ENCODE data around the gene CCL27. TPM values are rescaled to one million over a fixed set of nuclear protein-coding genes. Genes with fewer than 3 reads are reported as not detected.
A peak's percentile ranks its signal among the peaks of the same experiment; 100 is the strongest.

The CCL27 gene
- total RNA-seq, 2 donors from 2014 or later, result not detected

DNA sequence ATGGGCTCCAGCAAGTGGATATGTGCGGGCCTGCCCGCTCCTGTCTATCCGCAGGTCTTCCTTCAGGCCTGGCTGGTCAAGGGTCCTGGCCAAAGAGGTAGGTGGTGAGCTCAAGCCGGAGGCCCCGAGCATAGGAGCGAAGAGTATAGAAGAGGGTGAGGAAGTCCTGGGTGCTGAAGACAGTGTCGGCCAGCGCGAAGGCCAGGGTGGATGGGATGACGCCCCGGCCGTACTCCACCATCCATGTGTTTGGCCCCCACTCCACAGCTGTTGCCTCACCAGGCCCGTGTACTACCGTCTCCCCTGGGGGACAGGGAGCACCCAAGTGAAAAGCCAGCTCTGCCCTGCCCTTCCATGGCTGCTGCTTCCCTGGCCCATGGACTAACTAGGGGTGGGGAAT is 26.9 kb downstream of the CCL27 start:
- peak overlapping the region; percentile 71 for H3K4me3 Mint-ChIP-seq
- peaks cover 3 to 4% of the 10 kb centered on the region in 2 donors for H3K27me3 Mint-ChIP-seq
- H3K27ac Mint-ChIP-seq, result no peak overlapping the region
- no peak for ATAC-seq
- H3K9me3 Mint-ChIP-seq, result no peaks in the 10 kb centered on the region
- no peak for DNase-seq (ENCODE audit: low spot score)
- H3K36me3 Mint-ChIP-seq, result no peaks in the 10 kb centered on the region
- peaks cover 18 to 30% of the 10 kb centered on the region in 2 donors for H3K4me1 Mint-ChIP-seq (ENCODE audit: low read depth in 2 of 2)

DNA sequence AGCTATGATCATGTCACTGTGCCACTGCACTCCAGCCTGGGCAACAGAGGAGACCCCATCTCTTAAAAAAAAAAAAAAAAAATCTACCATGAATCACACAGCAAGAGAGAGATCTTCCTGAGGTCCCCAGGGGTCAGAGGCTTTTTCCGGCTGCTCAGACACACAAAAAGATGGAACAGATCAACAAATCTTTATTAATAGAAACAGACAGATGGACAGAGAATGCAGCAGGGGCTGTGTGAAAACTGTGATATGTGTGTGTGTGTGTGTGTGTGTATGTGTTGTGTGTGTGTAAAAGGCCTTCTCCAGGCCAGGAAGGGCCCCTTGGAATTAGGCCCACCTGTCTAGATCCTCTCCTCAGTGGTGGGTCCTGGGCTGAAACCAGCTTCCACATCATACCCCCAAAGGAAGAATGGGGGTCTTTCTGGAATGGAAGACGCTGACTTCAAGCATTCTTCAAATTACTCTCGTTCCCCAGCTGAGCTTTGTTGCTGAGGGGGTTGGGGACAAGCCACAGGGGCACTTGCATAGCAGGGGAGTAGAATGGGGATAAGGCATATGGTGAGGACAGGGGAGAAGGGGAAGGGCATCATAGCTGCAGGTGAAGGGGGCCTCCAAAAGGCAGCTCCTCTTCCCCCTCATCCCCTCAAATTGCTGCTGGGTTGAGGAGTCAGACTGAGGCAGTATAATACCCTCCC is 27.8 kb downstream of the CCL27 start:
- Mint-ChIP-seq H3K4me3 (no peak overlapping the region), H3K4me1 (ENCODE audit: low read depth in 2 of 2) (peaks cover 23 to 30% of the 10 kb centered on the region in 2 donors), H3K9me3 (no peaks in the 10 kb centered on the region), H3K27ac (no peak overlapping the region), H3K27me3 (peaks cover 10 to 12% of the 10 kb centered on the region in 2 donors), H3K36me3 (no peaks in the 10 kb centered on the region)
- no peak for ATAC-seq
- no peak for DNase-seq (ENCODE audit: low spot score)

DNA sequence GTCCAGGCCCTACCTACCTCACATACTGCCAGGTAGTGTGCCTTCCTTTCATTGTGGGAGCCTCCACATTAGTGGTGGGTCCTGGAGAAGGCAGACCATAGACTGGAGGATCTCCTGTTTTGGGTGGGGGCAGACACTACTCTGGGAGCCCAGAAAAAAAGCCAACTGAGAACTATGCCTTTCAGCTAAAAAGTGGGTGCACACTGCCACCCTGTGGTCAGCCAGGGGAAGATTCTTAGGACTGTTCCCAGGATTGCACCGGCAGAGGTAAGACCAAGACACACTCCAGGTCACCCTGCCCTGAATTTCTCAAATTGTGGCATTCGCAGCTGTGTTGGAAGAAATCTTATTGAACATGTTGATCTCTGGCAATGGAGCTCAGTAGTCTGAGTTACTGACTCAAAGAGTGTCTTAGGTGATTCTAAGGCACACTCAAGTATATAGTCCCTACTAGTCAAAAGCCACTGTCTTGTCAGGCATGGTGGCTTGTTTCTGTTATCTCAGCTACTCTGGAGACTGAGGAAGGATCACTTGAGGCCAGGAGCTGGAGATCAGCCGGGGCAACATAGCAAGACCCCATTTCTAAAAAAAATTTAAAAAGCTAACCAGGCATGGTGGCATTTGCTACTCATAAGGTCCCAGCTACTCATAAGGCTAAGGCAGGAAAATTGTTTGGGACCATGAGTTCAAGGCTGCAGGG is 28.5 kb downstream of the CCL27 start:
- ATAC-seq, result peak in 1 of 2 donors; percentile 21
- Mint-ChIP-seq H3K36me3 (no peaks in the 10 kb centered on the region), H3K27me3 (peaks cover 17 to 19% of the 10 kb centered on the region in 2 donors), H3K27ac (no peak overlapping the region), H3K4me1 (ENCODE audit: low read depth in 2 of 2) (peaks cover 29 to 35% of the 10 kb centered on the region in 2 donors), H3K4me3 (no peak overlapping the region), H3K9me3 (no peaks in the 10 kb centered on the region)
- peak; percentile 78 for DNase-seq (ENCODE audit: low spot score)

DNA sequence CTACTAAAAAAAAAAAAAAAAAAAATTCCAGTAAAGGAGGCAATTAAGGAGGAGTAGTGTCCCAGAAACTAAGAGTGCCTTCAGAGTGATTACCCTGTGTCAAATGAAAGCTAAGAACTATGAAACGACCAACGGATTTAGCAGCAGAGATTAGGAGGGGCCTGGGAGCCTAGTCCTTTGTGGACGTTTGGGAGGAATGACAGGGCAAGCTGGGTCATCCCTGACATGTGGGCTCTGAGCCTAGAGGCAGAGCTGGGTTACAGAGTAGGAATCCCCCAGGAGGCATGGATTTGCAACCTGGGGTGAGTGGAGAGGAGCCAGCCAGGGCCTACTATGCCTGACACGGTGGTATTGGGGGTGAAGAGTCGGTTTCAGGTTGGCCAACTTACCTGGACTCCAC is 29.3 kb downstream of the CCL27 start:
- no peaks in the 10 kb centered on the region for H3K9me3 Mint-ChIP-seq
- peaks cover 6% of the 10 kb centered on the region for H3K36me3 Mint-ChIP-seq
- peaks cover 22 to 28% of the 10 kb centered on the region in 2 donors for H3K27me3 Mint-ChIP-seq
- H3K27ac Mint-ChIP-seq, result no peak overlapping the region
- peaks cover 28 to 34% of the 10 kb centered on the region in 2 donors for H3K4me1 Mint-ChIP-seq (ENCODE audit: low read depth in 2 of 2)
- no peak overlapping the region for H3K4me3 Mint-ChIP-seq
- ATAC-seq (no peak), DNase-seq (ENCODE audit: low spot score) (no peak)

DNA sequence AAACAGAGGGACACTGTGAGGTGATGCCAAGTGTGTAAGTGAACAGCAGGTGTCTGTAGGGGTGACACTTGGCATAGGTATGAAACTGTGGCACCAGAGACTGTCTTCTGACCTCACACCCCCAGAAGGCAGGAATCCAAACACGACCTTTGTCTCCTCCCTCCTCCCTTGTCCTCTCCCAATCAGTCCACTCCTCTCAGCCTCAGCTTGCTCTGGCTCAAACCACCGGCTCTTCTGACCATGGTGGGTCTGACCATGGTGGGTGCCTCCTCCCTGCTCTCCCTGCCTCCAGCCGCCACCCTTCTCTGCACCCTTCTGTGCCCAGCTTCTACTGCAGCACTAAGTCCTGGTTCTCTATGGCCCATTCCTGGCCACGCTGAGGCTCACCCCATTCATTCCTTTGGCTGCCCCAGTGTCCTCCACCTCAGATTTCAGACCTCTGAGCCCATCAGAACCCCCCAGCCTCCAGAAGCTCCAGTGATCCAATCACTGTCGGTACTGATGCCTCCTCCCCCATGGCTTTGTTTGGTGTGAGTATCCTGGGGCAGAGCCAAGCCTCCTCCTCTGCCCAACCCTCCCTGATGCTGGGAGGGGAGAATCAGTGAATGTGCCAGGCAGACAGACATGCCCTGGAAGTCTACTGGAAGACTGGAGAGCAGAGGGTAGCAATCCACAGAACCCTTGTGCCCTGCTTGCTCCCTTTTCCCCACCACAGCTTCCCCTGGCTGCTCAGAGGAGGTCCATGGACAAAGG is 31.9 kb downstream of the CCL27 start:
- Mint-ChIP-seq H3K27ac (no peak overlapping the region), H3K27me3 (peaks cover 35 to 46% of the 10 kb centered on the region in 2 donors)

DNA sequence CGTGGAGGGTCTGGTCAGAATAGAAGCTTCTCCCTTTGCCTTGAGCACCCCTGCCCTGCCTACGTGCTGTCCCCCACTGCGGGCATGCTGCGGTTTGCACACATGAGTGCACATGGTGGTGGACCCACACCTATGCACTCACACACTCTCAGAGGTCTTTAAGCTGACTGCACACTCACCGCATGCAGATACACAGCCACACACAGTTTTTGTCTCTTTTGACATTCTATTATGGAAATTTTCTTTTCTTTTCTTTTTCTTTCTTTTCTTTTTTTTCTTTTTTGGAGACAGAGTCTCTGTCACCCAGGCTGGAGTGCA is 33.0 kb downstream of the CCL27 start:
- Mint-ChIP-seq H3K9me3 (no peaks in the 10 kb centered on the region), H3K27ac (no peak overlapping the region), H3K4me3 (peak overlapping the region; percentile 81), H3K27me3 (peaks cover 38 to 46% of the 10 kb centered on the region in 2 donors), H3K36me3 (peaks cover 7% of the 10 kb centered on the region), H3K4me1 (ENCODE audit: low read depth in 2 of 2) (peaks cover 18 to 21% of the 10 kb centered on the region in 2 donors)
- DNase-seq (ENCODE audit: low spot score) (no peak), ATAC-seq (peak in 1 of 2 donors; percentile 10)

More for the DNA sequence above, 31.9 kb downstream of the CCL27 start:
- H3K4me3 Mint-ChIP-seq, result peak overlapping the region; percentile 81
- DNase-seq (ENCODE audit: low spot score), result no peak
- ATAC-seq, result no peak
- peaks cover 7% of the 10 kb centered on the region for H3K36me3 Mint-ChIP-seq
- H3K4me1 Mint-ChIP-seq (ENCODE audit: low read depth in 2 of 2), result peaks cover 18 to 21% of the 10 kb centered on the region in 2 donors
- H3K9me3 Mint-ChIP-seq, result no peaks in the 10 kb centered on the region

DNA sequence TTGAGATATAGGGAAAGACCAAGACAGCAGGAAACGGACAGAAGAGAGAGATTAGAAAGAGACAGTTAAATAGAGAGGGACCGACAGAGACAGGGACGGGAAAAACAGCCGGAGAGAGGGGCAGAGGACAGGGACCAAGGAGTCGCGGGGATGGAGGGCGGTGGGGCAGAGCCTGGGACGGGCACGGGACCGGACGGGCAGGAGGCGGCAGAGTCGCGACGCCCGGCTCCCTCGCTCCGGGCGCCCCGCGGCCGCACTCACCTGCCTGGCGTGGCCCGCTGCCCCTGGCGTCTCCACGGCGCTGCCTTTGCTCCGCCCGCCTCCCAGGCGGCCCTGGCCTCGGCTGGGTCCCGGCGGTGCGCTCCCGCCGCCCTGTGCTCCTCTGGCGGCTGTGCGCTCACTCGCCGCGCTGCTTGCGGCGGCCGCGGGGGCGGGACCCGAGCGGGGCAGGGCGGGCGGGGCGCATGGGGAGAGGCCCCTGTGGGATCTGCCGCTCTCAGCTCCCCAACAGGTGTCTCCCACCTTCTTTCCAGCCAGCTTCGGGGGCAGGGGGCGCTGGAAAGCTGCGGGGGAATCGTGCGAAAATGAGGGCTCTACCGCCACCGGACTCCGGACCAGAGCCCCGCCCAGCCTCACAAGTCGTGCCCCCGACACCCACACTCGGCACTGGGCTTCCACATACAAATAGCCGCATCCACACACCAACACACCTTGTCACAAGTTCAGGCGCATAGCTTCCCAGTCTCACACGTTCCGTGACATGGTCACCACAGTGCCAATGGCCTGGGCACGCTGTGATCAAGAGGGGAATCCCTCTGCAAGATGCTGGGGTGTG is 33.6 kb downstream of the CCL27 start, which contains the start of gene ARID3C:
Gene ARID3C, minus strand, starts transcription at position 411 of the 835 bp plus-strand sequence. CDS start 1,052 bp downstream, outside the sequence.
- Mint-ChIP-seq H3K4me1 (ENCODE audit: low read depth in 2 of 2) (peaks cover 15 to 21% of the 10 kb centered on the region in 2 donors), H3K36me3 (peaks cover 7% of the 10 kb centered on the region), H3K27ac (no peak within 1 kb of the TSS), H3K4me3 (peak within 1 kb of the TSS; percentile 95), H3K9me3 (no peaks in the 10 kb centered on the region), H3K27me3 (peaks cover 39 to 46% of the 10 kb centered on the region in 2 donors)
- ATAC-seq, result peak; percentile 69 to 82
- no peak for DNase-seq (ENCODE audit: low spot score)

DNA sequence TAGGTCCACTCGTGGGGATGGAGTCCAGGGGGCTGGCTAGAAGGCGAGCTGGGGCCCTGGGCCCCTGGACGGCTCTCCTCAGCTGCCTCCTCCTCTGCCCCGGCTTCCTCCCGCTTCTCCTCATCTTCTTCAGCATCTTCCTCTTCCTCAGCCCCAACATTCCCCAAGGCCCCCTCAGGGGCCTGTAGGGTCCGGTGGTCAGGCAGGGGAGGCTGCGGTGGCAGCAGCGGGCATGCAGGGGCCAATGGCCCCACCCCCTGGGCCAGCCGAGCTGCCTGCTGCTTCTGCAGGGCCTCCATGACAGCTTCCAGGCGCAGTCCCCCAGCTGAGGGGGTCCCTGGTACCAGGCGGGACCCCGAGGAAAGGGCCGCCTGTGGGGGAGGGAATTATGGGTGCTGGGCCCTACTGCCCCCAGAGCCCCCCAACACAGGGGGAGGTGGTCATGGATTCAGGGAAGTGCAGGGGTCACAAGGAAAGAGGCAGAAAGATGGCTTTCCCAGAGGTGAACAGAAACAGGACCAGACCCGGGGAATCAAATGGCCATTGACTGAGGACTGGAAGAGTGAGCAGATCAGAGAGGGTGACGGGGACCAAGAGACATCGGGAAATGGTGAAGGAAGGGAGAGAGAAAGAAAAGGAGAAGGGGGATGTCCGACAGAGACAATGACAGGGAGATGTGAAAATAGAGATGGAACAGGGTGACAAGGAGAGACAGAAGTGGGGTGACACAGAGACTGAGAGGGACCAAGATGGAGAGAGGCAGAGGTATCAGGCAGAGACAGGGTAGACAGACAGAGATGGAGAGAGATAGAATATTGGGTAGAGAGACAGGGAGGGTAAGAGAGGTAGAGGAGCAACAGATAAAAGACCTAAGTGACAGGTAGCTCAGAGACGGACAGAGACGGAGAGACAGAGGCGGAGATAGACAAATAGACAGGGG is 34.5 kb downstream of the CCL27 start:
- Mint-ChIP-seq H3K27ac (no peak overlapping the region), H3K4me3 (peak overlapping the region; percentile 95), H3K27me3 (peaks cover 44 to 52% of the 10 kb centered on the region in 2 donors), H3K36me3 (peaks cover 7% of the 10 kb centered on the region), H3K4me1 (ENCODE audit: low read depth in 2 of 2) (peaks cover 15 to 21% of the 10 kb centered on the region in 2 donors), H3K9me3 (no peaks in the 10 kb centered on the region)
- ATAC-seq (no peak), DNase-seq (ENCODE audit: low spot score) (no peak)

DNA sequence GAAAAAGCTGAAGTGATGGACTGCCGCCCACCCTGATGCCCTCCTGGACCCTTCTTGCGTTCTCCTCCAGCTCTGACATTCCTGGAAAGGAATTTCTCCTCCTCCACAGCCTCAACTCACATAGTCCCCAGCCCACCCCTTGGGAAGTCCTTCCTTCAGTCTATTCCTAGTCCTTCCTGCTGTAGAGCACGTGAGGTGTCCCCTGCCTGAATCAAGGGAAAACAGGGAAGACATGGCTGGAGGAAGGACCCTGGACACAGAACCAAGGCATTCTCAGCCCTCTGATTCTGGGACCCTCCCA is 37.3 kb downstream of the CCL27 start:
- Mint-ChIP-seq H3K4me3 (no peak overlapping the region), H3K27ac (no peak overlapping the region), H3K27me3 (peaks cover 46 to 55% of the 10 kb centered on the region in 2 donors), H3K36me3 (peaks cover 7% of the 10 kb centered on the region), H3K9me3 (no peaks in the 10 kb centered on the region), H3K4me1 (ENCODE audit: low read depth in 2 of 2) (peaks cover 26 to 28% of the 10 kb centered on the region in 2 donors)
- no peak for DNase-seq (ENCODE audit: low spot score)
- ATAC-seq, result no peak

DNA sequence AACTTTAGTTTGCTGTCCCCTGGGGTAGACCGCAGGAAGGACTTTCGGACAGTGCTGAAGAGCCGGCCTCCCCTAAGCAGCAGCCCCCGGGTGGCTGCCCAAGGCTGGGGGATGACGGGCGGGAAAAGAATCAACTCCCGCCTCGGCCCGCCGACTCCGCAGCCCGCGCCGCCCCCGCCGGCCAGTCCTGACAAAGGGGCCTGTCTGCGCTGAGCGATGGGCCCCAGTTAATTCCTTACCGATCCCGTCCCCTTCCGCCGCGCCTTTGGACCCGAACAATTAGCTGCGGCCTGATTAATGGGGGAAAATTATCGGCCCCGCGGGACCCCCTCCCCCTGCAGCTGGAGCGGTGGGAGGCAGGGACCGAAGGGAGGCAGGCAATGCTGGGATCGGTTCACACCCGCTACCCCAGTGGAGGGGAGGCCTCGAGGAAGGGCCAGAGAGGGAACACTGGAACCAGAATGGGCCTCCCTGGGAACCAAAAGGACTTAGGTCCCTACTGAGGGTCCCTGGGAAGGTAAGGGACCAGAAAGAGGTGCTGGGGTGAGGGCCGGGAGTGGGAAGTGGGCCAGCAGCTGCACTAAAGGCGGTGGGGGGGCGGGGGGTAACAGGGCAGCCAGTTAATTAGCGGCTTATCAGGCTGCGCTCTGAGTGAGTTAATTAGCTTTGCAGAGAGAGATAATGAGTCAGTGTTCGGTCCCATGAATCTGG is 37.8 kb downstream of the CCL27 start:
- DNase-seq (ENCODE audit: low spot score), result no peak
- peaks cover 7% of the 10 kb centered on the region for H3K36me3 Mint-ChIP-seq
- H3K4me1 Mint-ChIP-seq (ENCODE audit: low read depth in 2 of 2), result peaks cover 31 to 32% of the 10 kb centered on the region in 2 donors
- H3K27me3 Mint-ChIP-seq, result peaks cover 42 to 50% of the 10 kb centered on the region in 2 donors
- ATAC-seq, result no peak
- H3K4me3 Mint-ChIP-seq, result no peak overlapping the region
- no peak overlapping the region for H3K27ac Mint-ChIP-seq
- no peaks in the 10 kb centered on the region for H3K9me3 Mint-ChIP-seq

DNA sequence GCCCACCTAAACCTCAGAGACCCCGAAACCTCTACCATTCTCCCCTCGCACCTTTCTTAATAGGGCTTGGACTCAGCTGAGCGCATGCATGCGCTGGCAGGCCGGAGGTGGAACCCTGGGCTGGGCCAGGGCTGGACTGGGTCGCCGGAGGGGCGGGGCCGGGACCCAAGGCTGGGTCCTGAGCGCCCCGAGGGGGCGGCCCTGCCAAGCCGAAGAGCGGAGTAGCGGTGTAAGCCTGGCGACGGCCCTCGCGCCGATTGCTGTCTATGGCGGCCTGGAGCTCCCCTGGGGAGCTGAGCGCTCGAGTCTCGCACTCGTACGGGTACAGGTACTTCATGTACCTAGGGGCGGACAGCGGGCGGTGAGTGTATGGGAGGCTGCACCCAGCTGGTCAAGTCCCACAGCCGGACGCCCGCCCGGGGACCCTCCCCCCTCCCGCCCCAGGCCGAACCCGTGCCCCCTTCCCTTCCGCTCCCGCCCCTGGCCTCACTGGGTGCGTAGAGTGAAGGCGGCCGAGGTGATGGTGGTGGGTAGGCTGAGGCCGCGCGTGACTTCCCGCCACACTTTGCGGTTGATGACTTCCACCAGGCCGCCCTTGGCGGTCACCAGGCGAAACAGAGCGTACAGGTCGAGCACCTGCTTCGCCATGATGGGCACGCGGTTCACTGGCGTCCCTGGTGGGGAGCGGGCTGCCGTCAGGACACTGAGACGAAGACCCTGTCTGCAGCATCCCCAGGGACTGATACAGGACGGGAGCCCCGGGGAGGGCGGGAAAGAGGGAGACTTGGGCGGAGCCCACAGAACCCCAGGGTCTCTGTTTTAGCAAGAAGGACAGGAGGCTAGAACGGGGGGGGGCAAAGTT is 38.9 kb downstream of the CCL27 start:
- no peak for ATAC-seq
- H3K27me3 Mint-ChIP-seq, result peaks cover 36 to 40% of the 10 kb centered on the region in 2 donors
- DNase-seq (ENCODE audit: low spot score), result no peak
- peaks cover 33% of the 10 kb centered on the region in 2 donors for H3K4me1 Mint-ChIP-seq (ENCODE audit: low read depth in 2 of 2)
- H3K9me3 Mint-ChIP-seq, result no peaks in the 10 kb centered on the region
- H3K27ac Mint-ChIP-seq, result no peak overlapping the region
- H3K36me3 Mint-ChIP-seq, result peaks cover 5% of the 10 kb centered on the region
- H3K4me3 Mint-ChIP-seq, result no peak overlapping the region
